Stimulated activated CD4-positive, alpha-beta T cell treated with anti-CD3 and anti-CD28 coated beads, Interleukin-4, amount 100 ng/mL, for 1 hour (primary cell): ENCODE results near the gene EME1.

ENCODE experiments used
- DNase-seq: peaks from one replicate; pipeline ENCODE4 v3.0.0-alpha.2; 2020

EME1 gene

GRCh38 chr17:50364061-50364458 is 9.0 kb upstream of the EME1 start:
- DNase-seq: no peak

GRCh38 chr17:50364715-50365114 is 8.3 kb upstream of the EME1 start:
- DNase-seq: no peak

- no peak for DNase-seq
These were observed 7.9 kb upstream of the EME1 start for GRCh38 chr17:50365165-50365564.

GRCh38 chr17:50365649-50366393 is 7.2 kb upstream of the EME1 start:
- no peak for DNase-seq

GRCh38 chr17:50367401-50367800 is 5.6 kb upstream of the EME1 start:
- no peak for DNase-seq

- DNase-seq: no peak
These were observed 3.0 kb upstream of the EME1 start for GRCh38 chr17:50370052-50370451.

GRCh38 chr17:50371526-50371925 is 1.5 kb upstream of the EME1 start:
- no peak for DNase-seq

GRCh38 chr17:50372222-50372757 is 739 bp upstream of the EME1 start:
- no peak for DNase-seq

GRCh38 chr17:50373705-50374104 is 676 bp downstream of the EME1 start:
- no peak for DNase-seq

GRCh38 chr17:50375858-50376538 is 3.0 kb downstream of the EME1 start:
- DNase-seq: no peak

- DNase-seq: no peak
These were observed 6.5 kb downstream of the EME1 start for GRCh38 chr17:50379351-50380132.

- DNase-seq: no peak
These were observed 7.6 kb downstream of the EME1 start for GRCh38 chr17:50380369-50381259.

GRCh38 chr17:50381260-50381815 is 8.3 kb downstream of the EME1 start:
- no peak for DNase-seq

GRCh38 chr17:50381920-50382319 is 8.9 kb downstream of the EME1 start:
- no peak for DNase-seq

- no peak for DNase-seq
These were observed 9.9 kb downstream of the EME1 start for GRCh38 chr17:50382931-50383330.

GRCh38 chr17:50386510-50386909 is 13.5 kb downstream of the EME1 start:
- DNase-seq: no peak

- no peak for DNase-seq
These were observed 15.7 kb downstream of the EME1 start for GRCh38 chr17:50388728-50389127.

- DNase-seq: no peak
These were observed 16.5 kb downstream of the EME1 start for GRCh38 chr17:50389534-50389933.

GRCh38 chr17:50392621-50393020 is 19.6 kb downstream of the EME1 start:
- DNase-seq: no peak

- DNase-seq: no peak
These were observed 20.7 kb downstream of the EME1 start for GRCh38 chr17:50393700-50394099.

- no peak for DNase-seq
These were observed 21.7 kb downstream of the EME1 start for GRCh38 chr17:50394711-50395110.
